GM19452 (cell line): Measurements from ENCODE around the gene ITIH4.

ENCODE experiments used
- ATAC-seq: cut with Tn5 transposase; IDR thresholded peaks from one replicate; pipeline ENCODE4 v1.9.1; 2021; ENCODE audit not compliant: unreplicated experiment

The ITIH4 gene

GRCh38 chr3:52849656-52850055, 19.2 kb upstream of the ITIH4 start:
- ATAC-seq = no peak

GRCh38 chr3:52848617-52849016, 18.1 kb upstream of the ITIH4 start:
- no peak for ATAC-seq

- ATAC-seq = no peak
Measured at GRCh38 chr3:52847726-52848125, 17.3 kb upstream of the ITIH4 start.

- ATAC-seq = no peak
Measured at GRCh38 chr3:52847241-52847640, 16.8 kb upstream of the ITIH4 start.

GRCh38 chr3:52846432-52846965, 16.0 kb upstream of the ITIH4 start:
- ATAC-seq = no peak

- no peak for ATAC-seq
Measured at GRCh38 chr3:52845691-52846431, 15.4 kb upstream of the ITIH4 start.

- ATAC-seq = no peak
Measured at GRCh38 chr3:52845157-52845556, 14.7 kb upstream of the ITIH4 start.

- no peak for ATAC-seq
Measured at GRCh38 chr3:52844290-52844975, 14.0 kb upstream of the ITIH4 start.

- no peak for ATAC-seq
Measured at GRCh38 chr3:52843881-52844280, 13.4 kb upstream of the ITIH4 start.

GRCh38 chr3:52843108-52843865, 12.8 kb upstream of the ITIH4 start:
- ATAC-seq = no peak

- ATAC-seq = no peak
Measured at GRCh38 chr3:52842424-52842823, 12.0 kb upstream of the ITIH4 start.

- ATAC-seq = no peak
Measured at GRCh38 chr3:52841981-52842340, 11.5 kb upstream of the ITIH4 start.

GRCh38 chr3:52841211-52841980, 10.9 kb upstream of the ITIH4 start:
- no peak for ATAC-seq

GRCh38 chr3:52839892-52840545, 9.5 kb upstream of the ITIH4 start:
- ATAC-seq = no peak

GRCh38 chr3:52839268-52839575, 8.8 kb upstream of the ITIH4 start:
- no peak for ATAC-seq

- ATAC-seq = peak; percentile 64
Measured at GRCh38 chr3:52838561-52839267, 8.2 kb upstream of the ITIH4 start.

GRCh38 chr3:52836986-52837385, 6.5 kb upstream of the ITIH4 start:
- no peak for ATAC-seq

- ATAC-seq = no peak
Measured at GRCh38 chr3:52836471-52836845, 6.0 kb upstream of the ITIH4 start.

GRCh38 chr3:52835766-52836470, 5.4 kb upstream of the ITIH4 start:
- no peak for ATAC-seq
